H1 (cell line): ENCODE measurements around the gene RASSF4. TPM values are rescaled to one million over a fixed set of nuclear protein-coding genes. Genes with fewer than 3 reads are reported as not detected.

Experiments
- BCL11A ChIP-seq, 2 experiments: IDR thresholded peaks; one replicate each; pipeline ENCODE4 v1.6.1; 2011; ENCODE audit warnings: low read depth in 2 of 2, low read length in 2 of 2, mild to moderate bottlenecking in 2 of 2
- CEBPB ChIP-seq: IDR thresholded peaks from 2 replicates; pipeline ENCODE4 v1.6.1; 2012; ENCODE audit warnings: low read depth, low read length
- CHD1 ChIP-seq: IDR thresholded peaks from 2 replicates; pipeline ENCODE4 v1.6.1; 2012; ENCODE audit warnings: low read depth, low read length, improper control_type of control experiment
- EP300 ChIP-seq, 2 experiments: IDR thresholded peaks; 1 replicate in 1 of 2; 2 replicates in 1 of 2; pipeline ENCODE4 v1.6.1; 2011 to 2012; ENCODE audit warnings: low read depth in 2 of 2, low read length in 2 of 2, mild to moderate bottlenecking in 2 of 2, borderline replicate concordance in 1 of 2, inconsistent platforms in 1 of 2, moderate library complexity in 1 of 2
- GABPA ChIP-seq: IDR thresholded peaks from 2 replicates; pipeline ENCODE4 v1.6.1; 2011; ENCODE audit warnings: mild to moderate bottlenecking, low read length, moderate library complexity, borderline replicate concordance; ENCODE audit not compliant: insufficient read depth
- GTF2F1 ChIP-seq: IDR thresholded peaks from 2 replicates; pipeline ENCODE4 v1.6.1; 2012; ENCODE audit warnings: low read depth, low read length, improper control_type of control experiment, borderline replicate concordance
- KDM1A ChIP-seq: fragments of 200-600, 300-600 bp; sonication (generic); IDR thresholded peaks from 2 replicates; pipeline ENCODE4 v1.7.1; 2016; ENCODE audit warnings: mild to moderate bottlenecking, low read length, borderline replicate concordance
- KDM4A ChIP-seq: IDR thresholded peaks from one replicate; pipeline ENCODE4 v1.7.1; 2012; ENCODE audit warnings: low read depth, mild to moderate bottlenecking, moderate library complexity, low read length, inconsistent platforms; ENCODE audit not compliant: severe bottlenecking
- NRF1 ChIP-seq: IDR thresholded peaks from 2 replicates; pipeline ENCODE4 v1.6.1; 2011; ENCODE audit warnings: mild to moderate bottlenecking, low read depth, low read length, improper control_type of control experiment
- POLR2A ChIP-seq, 2 experiments: IDR thresholded peaks; 1 replicate in 1 of 2; 2 replicates in 1 of 2; pipeline ENCODE4 v1.6.1; 2011; ENCODE audit warnings: low read depth in 2 of 2, low read length in 2 of 2, mild to moderate bottlenecking in 2 of 2; ENCODE audit errors: control extremely low read depth in 1 of 2
- POU5F1 ChIP-seq: IDR thresholded peaks from 2 replicates; pipeline ENCODE4 v1.6.1; 2011; ENCODE audit warnings: low read depth, mild to moderate bottlenecking, low read length, moderate library complexity
- RBBP5 ChIP-seq: IDR thresholded peaks from 2 replicates; pipeline ENCODE4 v1.7.1; 2012; ENCODE audit warnings: low read depth, mild to moderate bottlenecking, inconsistent platforms, low read length, moderate library complexity, borderline replicate concordance
- SP2 ChIP-seq: IDR thresholded peaks from 2 replicates; pipeline ENCODE4 v1.6.1; 2012; ENCODE audit warnings: mild to moderate bottlenecking, low read length, inconsistent platforms
- TAF1 ChIP-seq: IDR thresholded peaks from 2 replicates; pipeline ENCODE4 v1.6.1; 2011; ENCODE audit warnings: mild to moderate bottlenecking, low read depth, low read length
- TAF7 ChIP-seq: optimal IDR thresholded peaks from 2 replicates; pipeline ENCODE3; 2011; ENCODE audit warnings: low read depth, mild to moderate bottlenecking, inconsistent platforms, low read length, moderate library complexity, borderline replicate concordance
- TBP ChIP-seq: IDR thresholded peaks from 2 replicates; pipeline ENCODE4 v1.6.1; 2011; ENCODE audit warnings: low read depth, low read length, improper control_type of control experiment
- TCF12 ChIP-seq: IDR thresholded peaks from 2 replicates; pipeline ENCODE4 v1.6.1; 2011; ENCODE audit warnings: low read depth, mild to moderate bottlenecking, low read length
- USF2 ChIP-seq: IDR thresholded peaks from 2 replicates; pipeline ENCODE4 v1.6.1; 2011; ENCODE audit warnings: low read length, improper control_type of control experiment
- ZNF274 ChIP-seq: IDR thresholded peaks from 2 replicates; pipeline ENCODE4 v1.7.0; 2012; ENCODE audit warnings: low read length, borderline replicate concordance; ENCODE audit errors: extremely low read depth
- polyA plus RNA-seq, 7 experiments: library from polyadenylated mRNA; depleted of rRNA in 3 of 7; stranded (reverse) in 5 of 7; unstranded in 2 of 7; fragments of >200 nt in 5 of 7; fragments of 200-250 nt in 2 of 7; gene quantifications; 1 replicate in 5 of 7; 2 replicates in 1 of 7; 4 replicates in 1 of 7; pipeline versions ENCODE4 v1.2.1 to v1.2.3, GENCODE V29; 2011 to 2013; ENCODE audit warnings: missing spikeins in 2 of 7, mixed read lengths in 2 of 7
- total RNA-seq: library from RNA; stranded (reverse); fragmentation: NEBNext Ultra II Directional; extraction: Animal tissue kit (Norgen Biotek cat#: 25700); gene quantifications from 2 replicates; pipeline ENCODE4 v1.2.1, GENCODE V29; 2021
- TF ChIP-seq, protein P1 (sequence below): IDR thresholded peaks from 2 replicates; pipeline ENCODE4 v1.6.1; 2011; ENCODE audit warnings: low read depth, mild to moderate bottlenecking, low read length; ENCODE audit not compliant: insufficient read depth
- TF ChIP-seq, protein P2 (sequence below): IDR thresholded peaks from 2 replicates; pipeline ENCODE4 v1.6.1; 2012; ENCODE audit warnings: inconsistent platforms

RASSF4 gene
- total and polyA plus RNA-seq, 2 of the 8 experiments (the other 6 are each of a cell fraction or from before 2014, with no cell fraction given) = 14.3 to 14.5 TPM

GRCh38 chr10:44978570-44979280 is 19.1 kb downstream of the RASSF4 start, which contains the start of gene DEPP1 (continued):
- TF ChIP-seq, protein P1, sequence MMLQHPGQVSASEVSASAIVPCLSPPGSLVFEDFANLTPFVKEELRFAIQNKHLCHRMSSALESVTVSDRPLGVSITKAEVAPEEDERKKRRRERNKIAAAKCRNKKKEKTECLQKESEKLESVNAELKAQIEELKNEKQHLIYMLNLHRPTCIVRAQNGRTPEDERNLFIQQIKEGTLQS = no peak
- no peak for TF ChIP-seq GTF2F1
- peak; percentile 16; the same call in 1 of the 2 replicates for TF ChIP-seq USF2
- peak in 1 of 2 experiments; percentile 69; a peak in 1 of 3 replicates for TF ChIP-seq POLR2A (IDR thresholded peaks at IDR 0.05; ENCODE audit: control extremely low read depth in 1 of 2, low read depth in 2 of 2, low read length in 2 of 2)
- no peak for TF ChIP-seq BCL11A (IDR thresholded peaks at IDR 0.05; ENCODE audit: low read depth in 2 of 2, low read length in 2 of 2)
- TF ChIP-seq TAF7 = no peak
- no peak; the same call in 1 of the 2 replicates for TF ChIP-seq RBBP5
- no peak for TF ChIP-seq TCF12
- TF ChIP-seq, protein P2, sequence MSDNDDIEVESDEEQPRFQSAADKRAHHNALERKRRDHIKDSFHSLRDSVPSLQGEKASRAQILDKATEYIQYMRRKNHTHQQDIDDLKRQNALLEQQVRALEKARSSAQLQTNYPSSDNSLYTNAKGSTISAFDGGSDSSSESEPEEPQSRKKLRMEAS = no peak
- TF ChIP-seq CHD1 = no peak
- TF ChIP-seq TAF1 = peak; percentile 45; the same call in 1 of the 2 replicates
- no peak for TF ChIP-seq GABPA
- TF ChIP-seq NRF1 = no peak
- TF ChIP-seq ZNF274 = no peak
- TF ChIP-seq POU5F1 = no peak
- no peak for TF ChIP-seq KDM4A
- TF ChIP-seq TBP = peak; percentile 82
- TF ChIP-seq KDM1A = no peak
- no peak for TF ChIP-seq SP2
- no peak for TF ChIP-seq CEBPB
- no peak for TF ChIP-seq EP300 (IDR thresholded peaks at IDR 0.05; ENCODE audit: borderline replicate concordance in 1 of 2, low read depth in 2 of 2, low read length in 2 of 2)
